Ovary (tissue), 9 donors: Measurements from ENCODE around the gene DDX56. TPM values are rescaled to one million over a fixed set of nuclear protein-coding genes. Genes with fewer than 3 reads are reported as not detected.

Experiments
- DNase-seq, 5 donors: peaks; one replicate each; pipeline ENCODE4 v3.0.0-alpha.2; 2019 to 2020
- H3K27ac ChIP-seq, 2 donors: fragments of 200-600 bp; one replicate each; pipeline versions ENCODE4 v1.5.1 to v1.8.0; 2019 to 2022
- H3K27me3 ChIP-seq: fragments of 200-600 bp; one replicate; pipeline ENCODE4 v1.8.0; 2022
- H3K36me3 ChIP-seq: fragments of 200-600 bp; sonication (generic); one replicate; pipeline ENCODE4 v1.5.1; 2019
- H3K4me1 ChIP-seq: one replicate; pipeline ENCODE4 v1.8.1; 2013; ENCODE audit warnings: mild to moderate bottlenecking, moderate library complexity; ENCODE audit not compliant: insufficient read depth
- H3K4me3 ChIP-seq: fragments of 200-600 bp; sonication (generic); one replicate; pipeline ENCODE4 v1.5.1; 2017
- H3K9me3 ChIP-seq, 2 donors: fragments of 200-600 bp in 1 of 2; sonication (generic) in 1 of 2; one replicate each; pipeline versions ENCODE4 v1.5.1 to v1.8.1; 2013 to 2019; ENCODE audit warnings: mild to moderate bottlenecking in 1 of 2, moderate library complexity in 1 of 2
- CTCF ChIP-seq, 3 donors: fragments of 450-650 bp in 2 of 3; fragments of 200-600 bp in 1 of 3; IDR thresholded peaks; one replicate each; pipeline versions ENCODE4 v1.5.1 to v1.8.0; 2016 to 2022; ENCODE audit warnings: antibody characterized with exemption in 3 of 3, mild to moderate bottlenecking in 1 of 3
- EP300 ChIP-seq: sonication (generic); formaldehyde crosslinking; IDR thresholded peaks from one replicate; pipeline ENCODE4 v1.6.1; 2017; ENCODE audit warnings: antibody characterized with exemption
- POLR2A ChIP-seq: fragments of 450-650 bp; IDR thresholded peaks from one replicate; pipeline ENCODE4 v1.6.1; 2017; ENCODE audit warnings: antibody characterized with exemption, mild to moderate bottlenecking, moderate library complexity
- WGBS, 3 donors: extraction: QIAGEN DNeasy Blood & Tissue Kit in 1 of 3; methylation state at CpG; one replicate each; pipeline versions ENCODE4 v1.1.5 to v1.1.7; 2013 to 2017; 5-methylcytosine and 5-hydroxymethylcytosine counted together
- intact Hi-C, 4 donors: fragments of 100-400 bp; cut with DNase I; formaldehyde crosslinking; loops; one replicate each; pipeline versions ENCODE4 v1.11.0 to v1.15.1; 2022 to 2023
- polyA plus RNA-seq, 2 donors: library from polyadenylated mRNA; stranded (reverse); fragments of 200-250 nt in 1 of 2; fragments of 350-450 nt in 1 of 2; fragmentation: Illumina TruSeq in 1 of 2; extraction: RNeasy Lipid Tissue Mini Kit (QIAGEN cat#74804) in 1 of 2; gene quantifications; one replicate each; pipeline ENCODE4 v1.2.3, GENCODE V29; 2013 to 2014
- total RNA-seq, 7 donors: library from RNA; depleted of rRNA in 2 of 7; stranded (reverse); fragments of >200 nt in 2 of 7; fragmentation: NEBNext Ultra II Directional in 3 of 7; extraction: Animal tissue kit (Norgen Biotek cat#: 25700) in 3 of 7; gene quantifications; one replicate each; pipeline versions ENCODE4 v1.1.0 to v1.2.4, GENCODE V29; 2016 to 2023
- donor health status: DM: no; HTN: no; CAD: no; lungs with moderate emphysema.
- donor health status: DM: no; HTN: no; CAD: no.
- donor health status: Bipolar disorder and iron deficiency.
- donor health status: DM: yes; HTN: yes; CAD: no.
- donor health status: DM: no; HTN: no; CAD: no.
- donor health status: DM: yes; HTN: yes; CAD: no.

DDX56 gene
- total and polyA plus RNA-seq, 9 donors, result 33.6 to 78.4 (median 51.5) TPM

DNA sequence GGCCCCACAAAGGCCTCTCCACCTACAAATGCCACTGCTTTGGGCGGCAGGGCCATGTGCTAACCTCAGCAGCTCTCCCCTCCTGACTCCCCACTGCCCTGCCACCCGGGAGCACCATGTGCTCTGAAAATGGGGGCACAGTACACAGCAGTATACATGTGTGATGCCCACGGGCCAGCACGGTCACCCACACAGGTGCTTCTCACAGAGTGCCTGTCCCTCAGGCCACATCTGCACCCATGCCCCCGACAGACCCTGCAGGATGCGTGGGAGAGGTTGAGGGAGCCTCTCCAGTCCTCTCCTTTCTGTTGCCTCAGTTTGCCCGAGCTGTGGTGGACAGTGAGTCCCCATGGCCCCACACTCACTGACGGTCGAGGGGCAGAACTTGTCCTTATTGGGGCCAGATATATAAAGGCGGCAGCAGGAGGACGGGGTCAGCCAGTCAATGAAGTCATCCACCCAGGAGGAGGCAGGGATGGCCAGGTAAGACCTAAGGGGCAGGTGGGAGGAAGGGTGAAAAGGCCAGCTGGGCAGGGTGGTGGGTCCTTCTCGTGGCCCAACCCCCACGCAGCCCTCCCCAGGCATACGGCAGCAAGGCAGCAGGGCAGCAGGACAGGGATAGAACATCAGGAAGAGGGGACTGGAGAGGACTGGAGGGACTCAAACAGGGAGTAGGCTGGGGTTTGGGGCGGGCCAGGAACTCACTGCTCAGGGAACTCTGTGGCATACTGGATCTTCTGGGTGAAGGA, 52.2 kb downstream of the DDX56 start:
- H3K27me3 ChIP-seq, result no peaks in the 10 kb centered on the region
- intact Hi-C loops, result no loop called here
- no peaks in the 10 kb centered on the region for H3K36me3 ChIP-seq
- no peak for DNase-seq
- H3K9me3 ChIP-seq, result peaks cover 0 to 3% of the 10 kb centered on the region in 2 donors
- WGBS, 3 donors, result 78 to 81% (median 78%) methylated on average over 15 of the region's 15 CpGs
- no peak overlapping the region for H3K27ac ChIP-seq
- H3K4me1 ChIP-seq, result no peaks in the 10 kb centered on the region
- H3K4me3 ChIP-seq, result no peak overlapping the region
- TF ChIP-seq CTCF (IDR thresholded peaks at IDR 0.05) (no peak), EP300 (no peak), POLR2A (no peak)

GRCh38 chr7:44520574-44520973, 53.1 kb downstream of the DDX56 start:
- no peak for DNase-seq
- intact Hi-C loops, result no loop called here
- no peak overlapping the region for H3K27ac ChIP-seq
- H3K36me3 ChIP-seq, result no peaks in the 10 kb centered on the region
- H3K27me3 ChIP-seq, result no peaks in the 10 kb centered on the region
- 81 to 84% (median 82%) methylated on average over 5 of the region's 5 CpGs for WGBS, 3 donors
- peaks cover 0 to 3% of the 10 kb centered on the region in 2 donors for H3K9me3 ChIP-seq
- TF ChIP-seq EP300 (no peak), POLR2A (no peak), CTCF (IDR thresholded peaks at IDR 0.05) (no peak)
- H3K4me3 ChIP-seq, result no peak overlapping the region
- H3K4me1 ChIP-seq, result no peaks in the 10 kb centered on the region

- intact Hi-C loops, result no loop called here
- 58 to 66% (median 61%) methylated on average over 7 of the region's 7 CpGs for WGBS, 3 donors
- Histone ChIP-seq H3K4me1 (no peaks in the 10 kb centered on the region), H3K4me3 (no peak overlapping the region), H3K9me3 (no peaks in the 10 kb centered on the region), H3K27me3 (no peaks in the 10 kb centered on the region), H3K36me3 (no peaks in the 10 kb centered on the region), H3K27ac (no peak overlapping the region)
- no peak for DNase-seq
- TF ChIP-seq EP300, result no peak
- TF ChIP-seq CTCF (IDR thresholded peaks at IDR 0.05), result no peak
- TF ChIP-seq POLR2A, result no peak
These were observed 54.2 kb downstream of the DDX56 start for GRCh38 chr7:44519546-44519945.

GRCh38 chr7:44518761-44519160, 54.9 kb downstream of the DDX56 start:
- Histone ChIP-seq H3K9me3 (no peaks in the 10 kb centered on the region), H3K27me3 (no peaks in the 10 kb centered on the region), H3K27ac (no peak overlapping the region), H3K4me3 (no peak overlapping the region), H3K4me1 (no peaks in the 10 kb centered on the region), H3K36me3 (no peaks in the 10 kb centered on the region)
- no peak for DNase-seq
- no peak for TF ChIP-seq POLR2A
- no peak for TF ChIP-seq EP300
- no peak for TF ChIP-seq CTCF (IDR thresholded peaks at IDR 0.05)
- intact Hi-C loops, result no loop called here
- WGBS, 3 donors, result 68 to 78% (median 72%) methylated on average over 3 of the region's 3 CpGs
